Esophagus (tissue), 2 donors: ENCODE results near the gene ZNF784. TPM values are rescaled to one million over a fixed set of nuclear protein-coding genes. Genes with fewer than 3 reads are reported as not detected.

Experiments
- H3K27ac ChIP-seq, 2 donors: one replicate each; pipeline ENCODE4 v1.5.1; 2013; ENCODE audit warnings: low read depth in 2 of 2, mild to moderate bottlenecking in 2 of 2, inconsistent platforms in 1 of 2, low read length in 1 of 2, moderate library complexity in 1 of 2
- H3K27me3 ChIP-seq, 2 donors: one replicate each; pipeline ENCODE4 v1.6.1; 2013; ENCODE audit warnings: low read length in 2 of 2, control low read depth in 1 of 2, mild to moderate bottlenecking in 1 of 2; ENCODE audit not compliant: insufficient read depth in 2 of 2, control insufficient read depth in 1 of 2
- H3K36me3 ChIP-seq, 2 donors: one replicate each; pipeline ENCODE4 v1.6.1; 2013; ENCODE audit warnings: low read length in 1 of 2; ENCODE audit not compliant: control insufficient read depth in 2 of 2, insufficient read depth in 2 of 2
- H3K4me1 ChIP-seq, 2 donors: one replicate each; pipeline ENCODE4 v1.6.1; 2013; ENCODE audit warnings: low read length in 1 of 2; ENCODE audit not compliant: control insufficient read depth in 2 of 2, insufficient read depth in 2 of 2
- H3K4me3 ChIP-seq, 2 donors: one replicate each; pipeline ENCODE4 v1.5.1; 2013; ENCODE audit warnings: low read length in 2 of 2, mild to moderate bottlenecking in 2 of 2, low read depth in 1 of 2, moderate library complexity in 1 of 2
- H3K9me3 ChIP-seq, 2 donors: one replicate each; pipeline ENCODE4 v1.6.1; 2013; ENCODE audit warnings: mild to moderate bottlenecking in 2 of 2, low read depth in 1 of 2, low read length in 1 of 2, moderate library complexity in 1 of 2; ENCODE audit not compliant: control insufficient read depth in 2 of 2, insufficient read depth in 1 of 2
- WGBS, 2 donors: extraction: QIAGEN DNeasy Blood & Tissue Kit; methylation state at CpG; one replicate each; pipeline ENCODE4 v1.1.7; 2013; 5-methylcytosine and 5-hydroxymethylcytosine counted together
- polyA plus RNA-seq, 2 donors: library from polyadenylated mRNA; stranded (reverse); fragments of 200-250 nt; gene quantifications; one replicate each; pipeline ENCODE4 v1.2.3, GENCODE V29; 2013
- donor health status: healthy with polysubstance abuse.
- donor health status: Bipolar disorder and iron deficiency.

Gene ZNF784
- polyA plus RNA-seq, 2 donors, result 5.2 to 5.9 TPM

DNA sequence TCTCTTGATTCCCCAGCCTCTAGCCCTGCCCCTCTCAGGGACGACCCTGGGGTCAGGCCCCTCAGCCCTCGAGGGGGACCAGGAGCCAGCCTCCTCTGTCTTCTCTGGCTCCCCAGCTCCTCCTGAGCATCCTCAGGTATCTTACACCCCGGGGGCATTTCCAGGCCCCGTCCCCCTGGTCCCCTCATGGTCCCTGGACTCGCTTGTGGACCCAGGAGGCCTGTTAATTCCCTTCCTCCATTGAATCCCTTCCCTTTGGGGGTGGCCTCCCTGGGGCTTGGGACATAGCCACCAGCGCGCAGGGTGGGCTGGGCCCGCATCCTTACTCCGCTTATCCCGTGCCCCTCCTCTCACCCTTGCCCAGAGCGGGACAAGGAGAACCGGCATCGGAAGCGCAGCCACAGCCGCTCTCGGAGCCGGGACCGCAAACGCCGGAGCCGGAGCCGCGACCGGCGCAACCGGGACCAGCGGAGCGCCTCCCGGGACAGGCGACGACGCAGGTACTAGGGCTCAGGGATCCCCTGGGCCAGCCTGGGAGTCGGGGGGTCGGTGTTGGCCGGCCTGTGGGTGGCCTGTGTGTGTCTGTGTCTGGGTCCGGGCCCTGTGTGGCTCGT lies 34.6 kb upstream of the ZNF784 start:
- 90 to 91% methylated on average over 36 to 37 of the region's 37 CpGs for WGBS, 2 donors
- peaks cover 12 to 19% of the 10 kb centered on the region in 2 donors for H3K4me1 ChIP-seq
- no peak overlapping the region for H3K4me3 ChIP-seq
- H3K9me3 ChIP-seq, result no peaks in the 10 kb centered on the region
- H3K27me3 ChIP-seq, result no peaks in the 10 kb centered on the region
- H3K27ac ChIP-seq, result no peak overlapping the region
- peaks cover 28 to 43% of the 10 kb centered on the region in 2 donors for H3K36me3 ChIP-seq

DNA sequence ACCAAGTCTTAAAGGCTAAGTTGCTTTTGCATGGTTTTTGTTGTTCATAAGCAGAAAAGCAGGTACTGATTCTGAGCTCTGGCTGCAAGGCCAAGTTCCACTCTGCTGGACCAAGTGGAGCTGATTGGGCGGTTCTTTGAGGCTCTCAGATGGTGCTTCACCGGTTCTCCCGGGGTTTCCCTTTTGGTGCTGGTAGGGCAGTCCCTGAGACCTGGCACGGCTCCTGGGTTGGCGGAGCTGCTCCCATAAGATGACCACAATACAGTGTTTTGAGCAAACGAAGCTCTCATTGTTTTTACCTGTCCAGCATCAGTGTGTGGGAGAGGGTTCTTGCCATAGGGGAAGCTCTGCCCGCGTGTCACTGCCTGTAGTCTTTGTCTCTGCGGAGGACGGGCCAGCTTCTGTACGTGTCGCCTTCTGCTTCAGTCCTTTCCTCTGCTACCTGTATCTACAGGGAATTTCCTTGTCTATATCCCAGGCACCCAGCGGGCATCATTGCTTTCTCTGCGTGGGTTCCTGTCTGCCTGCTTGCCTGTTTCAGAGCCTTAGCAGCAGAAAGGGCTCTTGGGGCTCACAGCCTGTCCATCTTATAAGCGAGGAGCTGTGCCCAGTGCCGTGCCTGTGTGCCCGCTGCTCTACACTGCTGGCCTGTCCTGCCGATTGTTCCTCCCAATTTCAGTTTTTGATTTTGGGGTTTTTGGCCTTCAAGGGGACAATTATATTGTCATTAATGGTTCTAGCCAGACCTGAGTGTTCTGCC lies 32.8 kb upstream of the ZNF784 start:
- H3K27ac ChIP-seq, result peak overlapping the region in 1 of 2 donors; percentile 26
- H3K27me3 ChIP-seq, result no peaks in the 10 kb centered on the region
- WGBS, 2 donors, result 21 to 23% methylated on average over 18 of the region's 18 CpGs
- H3K4me3 ChIP-seq, result peak overlapping the region; percentile 7 to 90
- H3K9me3 ChIP-seq, result no peaks in the 10 kb centered on the region
- peaks cover 14 to 27% of the 10 kb centered on the region in 2 donors for H3K36me3 ChIP-seq
- peaks cover 12 to 19% of the 10 kb centered on the region in 2 donors for H3K4me1 ChIP-seq

DNA sequence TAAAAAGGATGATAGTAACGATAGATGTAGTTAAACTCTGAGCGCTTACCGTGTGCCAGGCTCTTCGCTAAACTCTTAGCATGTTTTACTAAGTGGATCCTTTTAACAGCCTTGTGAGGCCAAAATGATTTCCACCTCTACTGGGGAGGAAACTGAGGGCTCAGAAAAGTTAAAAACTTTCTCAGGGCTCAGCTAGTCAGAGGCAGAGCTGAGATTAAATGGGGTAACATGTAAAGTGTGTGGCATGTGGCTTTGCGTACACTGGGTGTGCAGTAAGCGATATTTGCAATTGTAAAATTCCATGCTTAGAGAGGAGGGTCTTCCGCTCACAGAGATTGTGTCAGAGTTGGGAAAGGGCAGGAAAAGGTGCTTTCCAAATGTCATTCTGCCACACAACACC lies 32.2 kb upstream of the ZNF784 start:
- Histone ChIP-seq H3K27me3 (no peaks in the 10 kb centered on the region), H3K4me1 (peaks cover 12 to 19% of the 10 kb centered on the region in 2 donors), H3K4me3 (peak overlapping the region in 1 of 2 donors; percentile 90), H3K9me3 (no peaks in the 10 kb centered on the region), H3K27ac (no peak overlapping the region), H3K36me3 (peaks cover 10 to 21% of the 10 kb centered on the region in 2 donors)
- WGBS, 2 donors, result 43 to 44% methylated on average over 7 of the region's 7 CpGs

DNA sequence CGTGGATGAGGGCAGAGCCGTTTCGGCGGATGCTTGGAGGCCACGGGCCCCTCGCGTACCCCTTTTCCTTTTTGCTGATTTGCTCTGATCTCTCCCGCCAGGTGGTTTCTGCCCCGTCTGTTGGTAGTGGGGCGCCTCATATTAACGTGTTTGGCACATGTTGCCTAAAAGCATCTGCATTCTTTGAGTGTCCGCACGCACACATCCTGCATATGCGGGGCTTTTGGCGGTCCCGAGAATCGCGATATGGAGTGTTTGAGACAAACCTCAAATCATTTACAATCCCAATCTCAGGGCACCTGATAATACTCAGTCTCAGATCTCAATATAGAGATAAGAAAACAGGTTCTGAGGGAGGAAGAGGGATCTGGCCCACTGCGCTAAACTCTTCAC lies 31.3 kb upstream of the ZNF784 start:
- peaks cover 12 to 19% of the 10 kb centered on the region in 2 donors for H3K4me1 ChIP-seq
- H3K27ac ChIP-seq, result peak overlapping the region; percentile 98 to 99
- 0 to 1% methylated on average over 19 of the region's 19 CpGs for WGBS, 2 donors
- no peaks in the 10 kb centered on the region for H3K9me3 ChIP-seq
- peak overlapping the region; percentile 85 to 90 for H3K4me3 ChIP-seq
- no peaks in the 10 kb centered on the region for H3K27me3 ChIP-seq
- H3K36me3 ChIP-seq, result peaks cover 5 to 12% of the 10 kb centered on the region in 2 donors

DNA sequence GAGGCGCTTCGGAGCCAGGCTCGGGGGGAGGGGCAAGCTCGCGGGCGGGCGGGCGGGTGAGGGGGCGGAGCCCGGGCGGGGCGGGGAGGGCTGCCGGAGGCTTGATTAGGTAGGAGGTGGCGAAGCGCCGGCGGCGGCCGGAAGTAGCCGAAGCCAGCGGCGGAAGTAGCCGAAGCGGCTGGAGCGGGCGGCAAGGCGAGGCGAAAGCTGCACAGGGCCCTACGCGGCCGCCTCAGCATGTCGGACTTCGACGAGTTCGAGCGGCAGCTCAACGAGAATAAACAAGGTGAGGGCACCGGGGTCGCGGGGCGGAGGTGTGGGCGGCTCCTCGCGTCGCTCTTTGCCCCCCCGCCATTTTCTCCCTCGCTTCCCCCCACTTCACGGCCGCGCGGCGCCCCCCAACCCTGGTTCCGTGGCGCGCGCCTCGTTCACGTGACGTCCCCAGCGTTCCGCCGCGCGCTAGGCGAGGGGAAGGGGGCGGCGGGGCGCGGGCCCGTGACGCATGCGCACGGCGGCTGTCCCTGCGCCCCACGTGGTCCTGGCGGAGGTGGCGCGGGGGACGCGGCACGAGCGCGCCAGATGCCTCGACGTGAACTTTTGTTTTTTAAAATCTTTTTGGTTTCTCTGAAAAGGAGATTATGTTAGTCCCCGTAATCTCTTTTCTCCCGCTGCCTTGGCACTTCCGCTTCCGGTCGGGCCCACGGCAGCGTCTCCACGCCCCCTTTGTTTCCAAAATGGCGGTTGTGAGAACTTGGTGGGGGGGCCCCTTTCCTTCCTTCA lies 30.7 kb upstream of the ZNF784 start, which contains the start of gene U2AF2:
TSS of gene U2AF2 (plus strand) at position 168 of the 780 bp plus-strand sequence. CDS start at position 238, 70 bp downstream.
- 0 to 1% methylated on average over 75 to 95 of the region's 95 CpGs for WGBS, 2 donors

DNA sequence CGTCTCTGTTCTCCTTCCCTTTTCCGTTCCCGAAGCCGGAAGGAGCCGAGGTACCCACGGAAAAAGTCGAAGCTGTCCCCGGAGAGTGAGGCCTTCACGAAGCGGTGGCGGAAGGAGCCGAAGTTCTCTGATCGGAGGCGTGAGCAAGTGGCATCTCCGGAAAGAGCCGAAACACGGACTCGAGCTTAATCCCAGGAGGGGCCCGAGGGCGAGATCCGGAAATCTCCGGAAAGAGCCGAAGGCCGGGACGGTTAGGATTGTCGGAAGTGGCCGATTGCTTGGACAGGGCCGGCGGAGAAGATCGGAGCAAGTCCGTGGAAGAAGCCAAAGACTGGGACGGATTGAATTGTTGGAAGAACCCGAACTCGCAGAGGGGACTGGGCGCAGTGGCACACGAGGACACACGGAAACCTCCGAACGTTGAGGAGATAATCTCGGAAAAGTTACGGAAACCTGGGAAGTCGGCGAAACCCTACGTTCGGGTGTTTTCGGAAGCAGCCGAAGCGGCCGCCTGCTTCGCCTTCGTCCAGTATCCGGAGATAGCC lies 30.0 kb upstream of the ZNF784 start:
- peaks cover 7 to 21% of the 10 kb centered on the region in 2 donors for H3K4me1 ChIP-seq
- H3K9me3 ChIP-seq, result no peaks in the 10 kb centered on the region
- 0% methylated on average over 52 of the region's 52 CpGs for WGBS, 2 donors
- peak overlapping the region; percentile 94 to 95 for H3K27ac ChIP-seq
- H3K27me3 ChIP-seq, result no peaks in the 10 kb centered on the region
- H3K36me3 ChIP-seq, result peaks cover 0 to 6% of the 10 kb centered on the region in 2 donors
- peak overlapping the region; percentile 56 to 90 for H3K4me3 ChIP-seq

More for the DNA sequence above, 30.7 kb upstream of the ZNF784 start, which contains the start of gene U2AF2:
- H3K27ac ChIP-seq, result peak within 1 kb of the TSS; percentile 98 to 99
- H3K4me3 ChIP-seq, result peak within 1 kb of the TSS; percentile 85 to 90
- peaks cover 0 to 8% of the 10 kb centered on the region in 2 donors for H3K36me3 ChIP-seq
- no peaks in the 10 kb centered on the region for H3K27me3 ChIP-seq
- H3K9me3 ChIP-seq, result no peaks in the 10 kb centered on the region
- peaks cover 9 to 19% of the 10 kb centered on the region in 2 donors for H3K4me1 ChIP-seq

DNA sequence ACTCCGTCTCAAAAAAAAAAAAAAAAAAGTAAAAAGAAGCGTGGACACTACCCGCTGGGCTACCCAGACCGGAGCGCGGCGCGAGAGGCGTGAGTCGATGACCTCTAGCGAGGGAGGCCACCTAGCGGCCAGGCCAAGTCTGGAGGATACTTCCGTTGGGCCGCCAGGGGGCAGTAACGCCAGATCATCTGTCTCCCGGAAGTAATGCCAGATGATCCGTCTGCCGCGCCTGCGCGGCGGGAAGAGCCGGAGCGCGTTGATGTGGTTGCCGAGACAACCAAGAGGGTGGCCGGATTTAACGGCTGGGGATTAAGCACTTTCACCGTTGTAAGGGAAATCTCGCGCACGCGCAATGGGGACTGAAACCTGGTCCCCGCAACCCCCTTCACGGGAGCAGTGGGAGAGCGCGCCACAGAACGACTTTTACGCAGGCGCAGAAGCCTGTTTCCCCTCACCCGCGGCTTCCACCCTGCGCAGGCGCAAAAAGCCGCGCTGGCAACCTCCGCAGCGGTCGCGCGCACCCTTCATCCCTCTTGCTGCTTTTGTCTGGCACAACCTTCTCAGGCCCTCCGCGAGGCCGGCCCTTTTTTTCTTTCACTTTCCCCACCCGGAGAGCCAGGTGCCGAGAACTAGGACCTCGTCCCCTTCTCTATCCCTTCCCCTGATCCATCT lies 29.4 kb upstream of the ZNF784 start:
- Histone ChIP-seq H3K4me1 (peaks cover 9 to 24% of the 10 kb centered on the region in 2 donors), H3K27ac (peak overlapping the region; percentile 94 to 95), H3K36me3 (peaks cover 0 to under 1% of the 10 kb centered on the region in 2 donors), H3K27me3 (no peaks in the 10 kb centered on the region), H3K4me3 (peak overlapping the region; percentile 56 to 90), H3K9me3 (no peaks in the 10 kb centered on the region)
- WGBS, 2 donors, result 0% methylated on average over 56 to 57 of the region's 57 CpGs

DNA sequence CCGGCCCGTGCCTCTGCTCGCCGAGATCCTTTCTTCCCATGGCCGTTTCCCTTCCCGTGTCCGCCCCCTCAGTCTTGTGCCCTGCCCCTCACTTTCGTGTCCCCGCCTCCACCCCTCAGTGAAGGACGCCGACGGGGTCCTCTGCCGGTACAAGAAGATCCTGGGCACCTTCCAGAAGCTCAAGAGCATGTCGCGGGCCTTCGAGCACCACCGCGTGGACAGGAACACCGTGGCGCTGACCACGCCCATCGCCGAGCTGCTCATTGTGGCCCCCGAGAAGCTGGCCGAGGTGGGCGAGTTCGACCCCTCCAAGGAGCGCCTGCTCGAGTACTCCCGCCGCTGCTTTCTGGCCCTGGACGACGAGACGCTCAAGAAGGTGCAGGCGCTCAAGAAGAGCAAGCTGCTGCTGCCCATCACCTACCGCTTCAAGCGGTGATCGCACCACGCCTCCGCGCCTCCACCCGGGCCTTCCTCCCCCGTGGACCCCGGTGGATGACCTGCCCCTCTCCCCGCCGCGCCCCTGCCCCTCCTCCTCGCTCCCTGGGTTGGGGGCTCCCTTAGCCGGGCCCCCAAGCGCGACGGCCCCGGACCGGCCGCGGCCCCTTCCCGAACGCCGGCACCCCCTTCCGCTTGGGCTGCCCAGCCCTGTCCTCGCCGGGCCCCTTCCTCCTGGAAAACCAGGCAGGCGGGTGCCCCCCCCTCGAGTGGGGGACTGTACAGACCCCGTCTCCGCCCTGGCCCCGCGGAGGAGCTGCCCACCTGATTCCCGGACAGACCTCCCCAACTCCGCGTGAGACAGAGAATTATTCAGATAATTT lies 28.2 kb upstream of the ZNF784 start:
- 81 to 82% methylated on average over 70 to 71 of the region's 71 CpGs for WGBS, 2 donors
- Histone ChIP-seq H3K36me3 (no peaks in the 10 kb centered on the region), H3K27ac (peak overlapping the region in 1 of 2 donors; percentile 14), H3K4me3 (no peak overlapping the region), H3K27me3 (no peaks in the 10 kb centered on the region), H3K9me3 (no peaks in the 10 kb centered on the region), H3K4me1 (peaks cover 8 to 26% of the 10 kb centered on the region in 2 donors)
